Caco-2 (cell line): Measurements from ENCODE around the gene WASHC3. TPM values are rescaled to one million over a fixed set of nuclear protein-coding genes. Genes with fewer than 3 reads are reported as not detected.

Source experiments
- BruUV-seq: library from RNA; stranded (reverse); fragments of 400-500 nt; replicated peaks from 2 replicates; lab custom pipeline; 2021; lab: Mats Ljungman, UMichigan
- CTCF ChIA-PET: fragments of 300-600 bp; sonication (Branson Sonifier 250); formaldehyde crosslinking; loops from one replicate; lab custom pipeline; 2022; ENCODE audit warnings: antibody characterized with exemption; lab: Charles Lee
- POLR2A ChIA-PET: fragments of 300-600 bp; sonication (Branson Sonifier 250); formaldehyde crosslinking; loops from one replicate; lab custom pipeline; 2022; ENCODE audit warnings: antibody characterized with exemption; lab: Charles Lee
- DNase-seq, 2 experiments: peaks; one replicate each; pipeline versions ENCODE4 v3.0.0 to v3.0.0-alpha.2; 2020 to 2022
- H3K27me3 ChIP-seq: replicated peaks from 2 replicates; pipeline ENCODE4 v1.6.0; 2011; ENCODE audit warnings: low read length; ENCODE audit not compliant: control insufficient read depth, insufficient read depth
- H3K36me3 ChIP-seq: 2 replicates; pipeline ENCODE4 v1.5.1; 2011; ENCODE audit warnings: low read length; ENCODE audit not compliant: control insufficient read depth, insufficient read depth
- H3K4me1 ChIP-seq: fragments of 250-450 bp; sonication (Bioruptor Pico); 2 replicates; pipeline ENCODE4 v1.5.1; 2020; ENCODE audit warnings: mild to moderate bottlenecking
- H3K4me3 ChIP-seq: 2 replicates; pipeline ENCODE4 v1.5.1; 2011; ENCODE audit warnings: low read depth, mild to moderate bottlenecking, control low read depth, low read length
- H3K9me3 ChIP-seq: fragments of 250-450 bp; sonication (Bioruptor Pico); 2 replicates; pipeline ENCODE4 v1.5.1; 2020; ENCODE audit warnings: mild to moderate bottlenecking, moderate library complexity
- H3K27ac Mint-ChIP-seq: one replicate; pipeline ENCODE4 v1.8.0; 2022; ENCODE audit warnings: mixed read lengths; ENCODE audit not compliant: unreplicated experiment
- H3K27me3 Mint-ChIP-seq: one replicate; pipeline ENCODE4 v1.8.0; 2022; ENCODE audit warnings: mixed read lengths; ENCODE audit not compliant: insufficient read depth, unreplicated experiment
- H3K36me3 Mint-ChIP-seq: one replicate; pipeline ENCODE4 v1.8.0; 2022; ENCODE audit warnings: mild to moderate bottlenecking, mixed read lengths; ENCODE audit not compliant: insufficient read depth, unreplicated experiment
- H3K4me1 Mint-ChIP-seq: one replicate; pipeline ENCODE4 v1.8.0; 2022; ENCODE audit warnings: low read depth, mixed read lengths; ENCODE audit not compliant: unreplicated experiment
- H3K4me3 Mint-ChIP-seq: one replicate; pipeline ENCODE4 v1.8.0; 2022; ENCODE audit warnings: mild to moderate bottlenecking, moderate library complexity, mixed read lengths; ENCODE audit not compliant: unreplicated experiment
- H3K9me3 Mint-ChIP-seq: one replicate; pipeline ENCODE4 v1.8.0; 2022; ENCODE audit warnings: mixed read lengths; ENCODE audit not compliant: unreplicated experiment
- intact Hi-C: fragments of 100-400 bp; cut with micrococcal nuclease; formaldehyde crosslinking; loops from one replicate; pipeline ENCODE4 v1.10.0; 2022; ENCODE audit not compliant: unreplicated experiment
- total RNA-seq: library from RNA; stranded (reverse); gene quantifications from 2 replicates; pipeline ENCODE4 v1.2.3, GENCODE V29; 2022
- TF ChIP-seq, protein P1 (sequence below), 2 experiments: fragments of 200-600 bp in 1 of 2; IDR thresholded peaks; 1 replicate in 1 of 2; 2 replicates in 1 of 2; pipeline versions ENCODE4 v1.5.1 to v1.8.0; 2011 to 2022; ENCODE audit warnings: antibody characterized with exemption in 1 of 2, control low read depth in 1 of 2, inconsistent platforms in 1 of 2, low read depth in 1 of 2, low read length in 1 of 2, mild to moderate bottlenecking in 1 of 2, moderate library complexity in 1 of 2; ENCODE audit not compliant: insufficient read depth in 1 of 2, severe bottlenecking in 1 of 2, unreplicated experiment in 1 of 2

WASHC3 gene
- total RNA-seq, 1 experiment from 2014 or later, result 40.4 TPM

DNA sequence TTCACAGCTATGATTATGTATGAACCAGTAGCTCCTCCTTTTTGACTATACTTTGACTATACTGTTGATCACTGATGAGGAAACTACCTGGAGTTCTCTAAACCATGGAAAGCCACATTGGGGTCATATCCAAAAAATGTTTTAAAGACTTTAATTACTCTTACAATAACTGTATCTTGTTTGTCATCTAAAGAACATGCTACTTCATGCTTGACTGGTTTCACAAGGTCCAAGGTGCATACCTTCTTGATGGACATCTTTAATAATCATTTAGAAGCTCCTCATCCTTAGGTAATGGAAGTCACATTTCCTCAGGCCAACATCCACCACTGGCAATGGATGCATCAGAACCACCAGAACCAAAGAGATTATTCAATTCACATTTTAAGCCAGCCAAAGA lies 29.9 kb downstream of the WASHC3 start:
- ChIA-PET CTCF (no interaction called here), POLR2A (no interaction called here)
- peaks cover 8% of the 10 kb centered on the region; the same call in 1 of the 2 replicates for H3K4me1 ChIP-seq
- H3K36me3 ChIP-seq, result no peaks in the 10 kb centered on the region
- H3K4me1 Mint-ChIP-seq, result peaks cover 21% of the 10 kb centered on the region
- DNase-seq, result no peak
- no peak overlapping the region for H3K4me3 Mint-ChIP-seq
- no peaks in the 10 kb centered on the region for H3K9me3 ChIP-seq
- H3K27me3 Mint-ChIP-seq, result no peaks in the 10 kb centered on the region
- TF ChIP-seq, protein P1, sequence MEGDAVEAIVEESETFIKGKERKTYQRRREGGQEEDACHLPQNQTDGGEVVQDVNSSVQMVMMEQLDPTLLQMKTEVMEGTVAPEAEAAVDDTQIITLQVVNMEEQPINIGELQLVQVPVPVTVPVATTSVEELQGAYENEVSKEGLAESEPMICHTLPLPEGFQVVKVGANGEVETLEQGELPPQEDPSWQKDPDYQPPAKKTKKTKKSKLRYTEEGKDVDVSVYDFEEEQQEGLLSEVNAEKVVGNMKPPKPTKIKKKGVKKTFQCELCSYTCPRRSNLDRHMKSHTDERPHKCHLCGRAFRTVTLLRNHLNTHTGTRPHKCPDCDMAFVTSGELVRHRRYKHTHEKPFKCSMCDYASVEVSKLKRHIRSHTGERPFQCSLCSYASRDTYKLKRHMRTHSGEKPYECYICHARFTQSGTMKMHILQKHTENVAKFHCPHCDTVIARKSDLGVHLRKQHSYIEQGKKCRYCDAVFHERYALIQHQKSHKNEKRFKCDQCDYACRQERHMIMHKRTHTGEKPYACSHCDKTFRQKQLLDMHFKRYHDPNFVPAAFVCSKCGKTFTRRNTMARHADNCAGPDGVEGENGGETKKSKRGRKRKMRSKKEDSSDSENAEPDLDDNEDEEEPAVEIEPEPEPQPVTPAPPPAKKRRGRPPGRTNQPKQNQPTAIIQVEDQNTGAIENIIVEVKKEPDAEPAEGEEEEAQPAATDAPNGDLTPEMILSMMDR (IDR thresholded peaks at IDR 0.05; ENCODE audit: insufficient read depth in 1 of 2, low read depth in 1 of 2, low read length in 1 of 2, severe bottlenecking in 1 of 2, unreplicated experiment in 1 of 2), result no peak
- no peaks in the 10 kb centered on the region for H3K27me3 ChIP-seq
- H3K9me3 Mint-ChIP-seq, result peaks cover 9% of the 10 kb centered on the region
- H3K36me3 Mint-ChIP-seq, result peaks cover 15% of the 10 kb centered on the region
- no TSS peak for BruUV-seq
- intact Hi-C loops, result no loop called here
- H3K4me3 ChIP-seq, result no peak overlapping the region
- H3K27ac Mint-ChIP-seq, result no peak overlapping the region

DNA sequence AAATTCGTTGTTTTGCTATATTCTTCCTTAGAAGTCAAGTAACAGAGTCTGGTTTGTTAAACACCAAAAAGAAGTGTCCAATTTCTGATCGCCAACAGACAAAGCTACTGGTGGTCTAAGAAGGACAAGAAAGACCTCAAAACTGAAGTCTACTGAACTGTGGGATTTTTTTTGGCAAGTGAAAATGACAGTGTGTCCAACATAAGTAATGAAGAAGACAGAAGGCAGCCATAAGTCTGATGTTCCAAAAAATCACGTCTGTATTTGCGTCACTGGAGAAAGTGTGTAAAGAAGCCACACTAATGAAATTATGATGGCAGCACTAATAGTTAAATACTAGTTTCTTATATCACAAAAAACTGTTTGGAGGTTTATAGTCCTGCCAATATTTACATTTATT lies 32.6 kb downstream of the WASHC3 start:
- CTCF ChIA-PET, result no interaction called here
- no peaks in the 10 kb centered on the region for H3K36me3 ChIP-seq
- TF ChIP-seq, protein P1 (IDR thresholded peaks at IDR 0.05; ENCODE audit: insufficient read depth in 1 of 2, low read depth in 1 of 2, low read length in 1 of 2, severe bottlenecking in 1 of 2, unreplicated experiment in 1 of 2), result no peak

GRCh38 chr12:102026728-102027127 lies 35.1 kb downstream of the WASHC3 start:
- H3K27ac Mint-ChIP-seq, result no peak overlapping the region
- Histone ChIP-seq H3K4me3 (no peak overlapping the region), H3K27me3 (no peaks in the 10 kb centered on the region), H3K36me3 (no peaks in the 10 kb centered on the region), H3K9me3 (no peaks in the 10 kb centered on the region), H3K4me1 (peaks cover 4% of the 10 kb centered on the region)
- no peaks in the 10 kb centered on the region for H3K4me1 Mint-ChIP-seq
- intact Hi-C loops, result no loop called here
- TF ChIP-seq, protein P1 (IDR thresholded peaks at IDR 0.05; ENCODE audit: insufficient read depth in 1 of 2, low read depth in 1 of 2, low read length in 1 of 2, severe bottlenecking in 1 of 2, unreplicated experiment in 1 of 2), result peak in 1 of 2 experiments; percentile 20
- ChIA-PET POLR2A (no interaction called here), CTCF (no interaction called here)
- no peak overlapping the region for H3K4me3 Mint-ChIP-seq
- BruUV-seq, result no TSS peak
- H3K36me3 Mint-ChIP-seq, result peaks cover 10% of the 10 kb centered on the region
- DNase-seq, result peak in 1 of 2 experiments; percentile 17
- no peaks in the 10 kb centered on the region for H3K27me3 Mint-ChIP-seq
- H3K9me3 Mint-ChIP-seq, result no peaks in the 10 kb centered on the region

More for the DNA sequence above, 32.6 kb downstream of the WASHC3 start:
- intact Hi-C loops, result no loop called here
- no peak overlapping the region for H3K27ac Mint-ChIP-seq
- no peak overlapping the region for H3K4me3 Mint-ChIP-seq
- H3K36me3 Mint-ChIP-seq, result peaks cover 8% of the 10 kb centered on the region
- Histone ChIP-seq H3K4me1 (peaks cover 8% of the 10 kb centered on the region; the same call in 1 of the 2 replicates), H3K4me3 (no peak overlapping the region), H3K9me3 (no peaks in the 10 kb centered on the region), H3K27me3 (no peaks in the 10 kb centered on the region)
- H3K27me3 Mint-ChIP-seq, result no peaks in the 10 kb centered on the region
- peaks cover 7% of the 10 kb centered on the region for H3K4me1 Mint-ChIP-seq
- no TSS peak for BruUV-seq
- no peaks in the 10 kb centered on the region for H3K9me3 Mint-ChIP-seq
- POLR2A ChIA-PET, result no interaction called here
- DNase-seq, result no peak
